Left ventricle myocardium superior (tissue), 1 donor: ENCODE measurements around the gene ERO1A. TPM values are rescaled to one million over a fixed set of nuclear protein-coding genes. Genes with fewer than 3 reads are reported as not detected.
"Not testable (repeated sequence)": the region's sequence is repeated elsewhere in the genome, so short reads cannot be mapped to it uniquely, and the experiment has no call there.

ENCODE experiments used
- ATAC-seq: fragments of 200-7000 bp; cut with Tn5 transposase; one replicate; pipeline ENCODE4 v1.9.1; 2020; ENCODE audit warnings: mild to moderate bottlenecking, moderate library complexity
- DNase-seq: peaks from one replicate; pipeline ENCODE4 v3.0.0-alpha.2; 2020
- intact Hi-C: fragments of 100-400 bp; cut with micrococcal nuclease; formaldehyde crosslinking; loops from one replicate; pipeline ENCODE4 v1.11.0; 2022
- long read RNA-seq: library from polyadenylated mRNA; unstranded; transcript quantifications from one replicate; pipeline ENCODE4 v2.0.0, GENCODE V29; 2021
- total RNA-seq: library from RNA; stranded (reverse); fragmentation: NEBNext Ultra II Directional; extraction: Animal tissue kit (Norgen Biotek cat#: 25700); gene quantifications from one replicate; pipeline ENCODE4 v1.2.1, GENCODE V29; 2021
- donor health status: DM: no; HTN: yes; CAD: no; lungs with severe emphysema.

ERO1A gene, protein sequence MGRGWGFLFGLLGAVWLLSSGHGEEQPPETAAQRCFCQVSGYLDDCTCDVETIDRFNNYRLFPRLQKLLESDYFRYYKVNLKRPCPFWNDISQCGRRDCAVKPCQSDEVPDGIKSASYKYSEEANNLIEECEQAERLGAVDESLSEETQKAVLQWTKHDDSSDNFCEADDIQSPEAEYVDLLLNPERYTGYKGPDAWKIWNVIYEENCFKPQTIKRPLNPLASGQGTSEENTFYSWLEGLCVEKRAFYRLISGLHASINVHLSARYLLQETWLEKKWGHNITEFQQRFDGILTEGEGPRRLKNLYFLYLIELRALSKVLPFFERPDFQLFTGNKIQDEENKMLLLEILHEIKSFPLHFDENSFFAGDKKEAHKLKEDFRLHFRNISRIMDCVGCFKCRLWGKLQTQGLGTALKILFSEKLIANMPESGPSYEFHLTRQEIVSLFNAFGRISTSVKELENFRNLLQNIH
- total RNA-seq, result 14.1 TPM
- long read RNA-seq, partial matches to known transcripts, result 0 of 1 reads
- long read RNA-seq, other reads (novel, unspliced or antisense), result 1 of 1 reads

DNA sequence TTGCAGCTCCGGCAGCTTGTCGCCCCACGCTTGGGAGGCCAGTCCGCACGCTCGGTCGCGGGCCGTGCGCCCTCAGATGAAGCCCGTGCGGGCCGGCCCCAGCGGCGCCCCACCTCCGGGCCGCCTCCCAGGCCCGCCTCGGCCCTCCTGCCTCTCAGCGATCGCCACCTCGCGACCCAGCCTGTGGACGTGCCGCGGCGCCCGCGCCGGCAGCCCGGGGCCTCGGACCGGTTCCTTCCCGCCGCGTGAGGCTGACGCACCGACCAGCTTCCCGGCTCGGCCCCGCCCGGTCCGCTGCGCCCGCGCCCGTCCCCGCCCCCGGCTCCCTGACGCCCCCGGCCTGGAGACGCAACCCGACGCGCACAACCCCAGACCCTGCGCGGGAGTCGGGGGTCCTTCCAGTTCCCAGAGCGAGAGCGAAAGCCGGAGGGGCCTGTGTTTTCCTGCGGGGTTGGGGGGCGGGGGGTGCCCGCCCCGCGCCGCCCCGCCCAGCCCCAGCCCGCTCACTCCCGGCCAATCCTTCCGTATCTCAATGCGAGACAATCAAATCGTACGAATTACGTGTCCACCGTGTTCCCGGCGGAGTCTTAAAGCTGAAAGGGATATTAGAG lies at the start of gene ERO1A:
TSS of gene ERO1A (minus strand) at position 78 of the 611 bp plus-strand sequence. CDS start at position 1, 77 bp downstream.
- peak; percentile 97 for ATAC-seq
- DNase-seq, result peak; percentile 91
- intact Hi-C loops, result no loop called here

DNA sequence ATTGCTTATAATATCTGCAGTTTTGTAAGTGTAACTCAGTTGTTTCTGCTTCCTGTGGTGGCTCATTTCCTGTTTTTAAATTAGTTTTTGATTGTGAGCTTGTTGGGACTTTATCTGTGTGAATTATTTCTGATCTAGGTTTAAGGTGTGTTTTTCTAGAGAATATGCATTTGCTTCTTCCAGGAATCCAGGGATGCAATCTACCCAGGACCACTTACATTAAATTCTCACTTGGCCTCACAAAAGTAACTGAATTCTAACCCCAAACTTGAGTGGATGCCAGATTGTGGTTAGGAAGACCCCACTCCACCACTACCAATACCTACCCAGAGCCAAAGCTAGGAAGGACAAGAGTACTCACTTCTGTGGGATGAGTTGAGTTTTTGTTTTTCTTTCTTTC lies 46.5 kb upstream of the ERO1A start:
- intact Hi-C loops, result no loop called here
- ATAC-seq (no peak), DNase-seq (no peak)

DNA sequence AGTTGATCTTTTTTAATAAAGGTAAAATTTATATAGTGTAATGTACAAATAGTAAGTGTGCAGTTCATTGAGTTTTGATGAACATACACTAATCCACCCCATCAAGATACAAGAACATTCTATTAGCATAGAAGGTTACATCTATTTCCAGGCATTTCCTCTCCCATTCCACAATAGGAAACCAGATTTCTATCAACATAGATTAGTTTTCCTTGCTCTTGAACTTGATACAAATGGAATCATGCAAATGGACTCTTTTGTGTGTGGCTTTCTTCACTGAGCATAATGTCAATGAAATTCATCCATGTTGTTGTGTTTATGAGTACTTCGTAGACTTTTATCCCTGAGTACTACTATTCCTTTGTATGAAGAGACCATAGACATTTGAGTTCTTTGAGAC lies 45.4 kb upstream of the ERO1A start:
- intact Hi-C loops, result no loop called here
- ATAC-seq (no peak), DNase-seq (no peak)

DNA sequence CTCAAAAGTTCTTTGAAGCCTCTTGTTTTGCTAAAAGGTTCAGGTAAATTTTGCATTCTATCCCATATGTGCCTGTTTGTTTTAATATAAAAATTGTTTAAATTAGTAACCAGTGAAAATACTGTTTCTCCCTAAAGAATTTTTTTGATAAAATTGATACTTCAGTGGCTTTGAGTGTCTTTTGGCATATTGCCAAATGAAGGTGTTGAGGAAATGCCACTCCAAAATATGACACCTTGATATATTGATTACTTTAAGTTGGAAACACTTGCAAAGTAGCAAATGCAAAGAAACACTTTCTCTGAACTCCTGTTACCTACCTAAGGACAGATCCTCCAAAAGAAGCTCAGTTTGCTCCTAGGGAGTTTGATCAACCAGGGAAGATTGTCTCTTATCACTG lies 43.1 kb upstream of the ERO1A start:
- no peak for DNase-seq
- intact Hi-C loops, result no loop called here
- ATAC-seq, result no peak

DNA sequence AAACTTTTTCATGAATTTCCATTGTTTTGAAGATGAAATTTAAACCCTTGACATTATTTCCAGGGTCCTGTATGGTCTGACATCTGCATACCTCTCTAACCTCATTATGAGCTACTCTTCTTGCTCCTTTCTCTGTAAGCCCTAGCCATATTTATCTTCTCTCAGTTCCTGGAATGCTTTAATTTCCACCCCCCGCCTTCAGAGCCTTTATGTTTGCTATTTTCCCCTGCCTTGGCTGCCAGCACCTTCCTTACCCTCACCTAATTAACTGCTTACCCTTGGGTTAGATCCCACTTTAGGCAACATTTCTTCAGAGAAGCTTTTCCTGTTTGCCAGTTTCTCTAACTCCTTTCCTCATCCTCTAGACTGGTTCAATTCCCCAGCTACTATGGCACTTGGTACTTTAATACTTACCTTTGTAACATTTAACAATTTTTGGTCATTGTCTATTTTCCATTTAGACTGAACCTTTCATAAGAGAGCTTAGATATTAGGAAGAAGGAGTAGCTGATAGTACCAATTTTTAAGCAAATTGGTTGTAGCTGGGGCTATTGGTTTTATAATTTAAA lies 40.6 kb upstream of the ERO1A start:
- DNase-seq (no peak), ATAC-seq (no peak)
- intact Hi-C loops, result no loop called here

DNA sequence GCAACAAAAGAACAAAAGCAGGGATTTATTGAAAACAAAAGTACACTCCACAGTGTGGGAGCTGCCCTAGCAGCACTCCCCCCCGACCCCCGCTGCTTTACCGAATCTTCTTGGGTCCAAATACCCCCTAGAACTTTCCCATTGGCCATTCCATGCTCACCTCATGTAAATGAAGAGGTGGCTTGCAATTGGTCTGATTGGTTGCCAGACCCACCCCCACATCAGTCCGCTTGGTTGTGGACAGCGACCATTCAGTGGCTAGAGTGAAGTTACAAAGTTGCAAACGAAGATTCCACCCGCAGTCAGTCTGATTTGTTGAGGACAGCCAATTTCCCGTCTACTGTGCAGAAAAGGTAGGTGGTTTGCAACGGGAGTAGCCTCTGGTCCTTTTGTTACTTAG lies 38.5 kb upstream of the ERO1A start:
- DNase-seq (no peak), ATAC-seq (no peak)
- intact Hi-C loops, result no loop called here

DNA sequence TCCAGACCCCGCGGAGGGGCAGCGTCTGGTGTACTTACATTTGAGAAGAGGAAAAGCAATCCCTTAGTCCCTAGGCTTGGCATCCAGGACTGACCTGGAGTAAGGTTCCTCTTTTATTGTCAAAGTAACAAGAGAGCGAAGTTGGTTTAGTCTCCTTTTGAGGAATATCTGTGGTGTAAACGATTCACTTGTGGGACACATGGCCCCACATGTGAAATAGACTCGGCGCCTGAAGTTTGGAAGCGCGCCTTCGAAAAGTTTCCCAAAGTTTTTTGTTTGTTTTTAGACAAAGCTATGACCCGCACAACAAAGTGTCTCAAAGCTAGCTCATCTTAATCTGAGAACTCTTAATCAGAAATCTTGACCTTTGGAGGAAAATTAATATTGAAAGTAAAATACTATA lies 35.4 kb upstream of the ERO1A start:
- no peak for DNase-seq
- no peak for ATAC-seq
- intact Hi-C loops, result no loop called here

DNA sequence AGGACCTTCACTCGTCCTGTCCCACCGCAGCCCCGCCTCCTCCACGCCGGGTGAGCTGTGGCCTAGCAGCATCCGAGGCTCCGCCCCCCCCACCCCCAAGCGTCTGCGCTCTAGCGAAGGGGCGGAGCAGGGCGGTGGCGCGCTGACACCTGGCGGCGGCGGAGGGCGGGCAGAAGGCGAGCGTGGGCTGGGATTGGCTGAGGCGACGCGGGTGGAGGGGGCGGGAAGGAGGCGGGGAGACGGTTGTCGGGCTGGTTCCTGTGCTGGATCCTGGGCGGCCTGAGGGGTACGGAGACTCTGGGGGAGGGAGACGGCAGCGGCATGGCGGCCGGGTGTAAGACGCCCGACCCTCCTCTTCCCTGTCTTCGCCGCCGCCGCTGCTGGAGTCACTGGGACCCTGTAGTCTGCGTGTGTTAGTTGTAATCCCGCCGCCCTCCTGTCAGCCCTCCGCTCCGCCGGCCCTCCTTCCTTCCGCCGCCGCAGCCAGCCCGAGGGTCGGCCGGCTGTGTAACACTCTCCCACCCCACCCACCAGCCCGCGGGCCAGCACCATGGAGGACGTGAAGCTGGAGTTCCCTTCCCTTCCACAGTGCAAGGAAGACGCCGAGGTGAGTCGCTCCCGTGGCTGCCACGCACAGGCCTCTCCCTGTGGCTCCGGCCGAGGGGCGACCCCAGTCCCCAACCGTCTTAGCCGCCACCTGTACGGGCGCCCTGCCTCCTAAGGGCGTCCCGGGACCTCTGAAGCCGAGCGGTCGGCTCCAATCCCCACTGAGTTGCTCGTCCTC lies 34.8 kb upstream of the ERO1A start, which contains the start of gene STYX:
TSS of gene STYX (plus strand) at position 242 of the 784 bp plus-strand sequence. CDS start at position 551, 309 bp downstream.
- intact Hi-C loops, result no loop called here

DNA sequence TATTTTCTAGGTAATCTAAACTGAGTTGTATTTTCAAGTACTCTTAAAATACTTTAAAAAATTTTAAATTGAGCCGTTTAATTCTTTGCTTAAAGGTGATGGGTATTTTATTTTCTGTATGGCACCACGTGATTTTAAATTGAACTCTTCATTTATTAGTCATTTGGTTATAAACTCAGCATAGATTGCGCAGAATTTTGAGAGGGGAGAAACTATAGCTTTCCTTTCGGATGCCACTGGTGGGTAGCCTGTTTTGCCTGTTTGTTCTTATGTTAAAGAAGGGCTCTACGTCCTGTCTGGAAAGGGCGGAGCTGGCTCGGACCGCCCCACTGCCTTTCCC lies 34.2 kb upstream of the ERO1A start:
- ATAC-seq (no peak), DNase-seq (no peak)
- intact Hi-C loops, result no loop called here

More for the DNA sequence above, 34.8 kb upstream of the ERO1A start, which contains the start of gene STYX:
- peak; percentile 99 for ATAC-seq
- peak; percentile 100 for DNase-seq

DNA sequence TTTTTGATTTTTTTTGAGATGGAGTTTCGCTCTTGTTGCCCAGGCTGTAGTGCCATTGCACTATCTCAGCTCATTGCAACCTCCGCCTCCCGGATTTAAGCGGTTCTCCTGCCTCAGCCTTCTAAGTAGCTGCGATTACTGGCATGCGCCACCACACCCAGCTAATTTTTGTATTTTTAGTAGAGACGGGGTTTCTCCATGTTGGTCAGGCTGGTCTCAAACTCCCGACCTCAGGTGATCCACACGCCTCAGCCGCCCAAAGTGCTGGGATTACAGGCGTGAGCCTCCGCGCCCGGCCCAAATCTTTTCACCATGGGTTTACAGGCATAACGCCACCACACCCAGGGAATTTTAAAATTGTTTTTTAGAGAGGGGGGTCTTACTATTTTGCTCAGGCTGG lies 33.7 kb upstream of the ERO1A start:
- DNase-seq, ATAC-seq, intact Hi-C loops: not testable (repeated sequence)

DNA sequence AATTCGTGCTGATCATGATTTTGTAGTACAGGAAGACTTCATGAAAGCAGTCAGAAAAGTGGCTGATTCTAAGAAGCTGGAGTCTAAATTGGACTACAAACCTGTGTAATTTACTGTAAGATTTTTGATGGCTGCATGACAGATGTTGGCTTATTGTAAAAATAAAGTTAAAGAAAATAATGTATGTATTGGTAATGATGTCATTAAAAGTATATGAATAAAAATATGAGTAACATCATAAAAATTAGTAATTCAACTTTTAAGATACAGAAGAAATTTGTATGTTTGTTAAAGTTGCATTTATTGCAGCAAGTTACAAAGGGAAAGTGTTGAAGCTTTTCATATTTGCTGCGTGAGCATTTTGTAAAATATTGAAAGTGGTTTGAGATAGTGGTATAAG lies 32.2 kb upstream of the ERO1A start:
- ATAC-seq, DNase-seq, intact Hi-C loops: not testable (repeated sequence)

DNA sequence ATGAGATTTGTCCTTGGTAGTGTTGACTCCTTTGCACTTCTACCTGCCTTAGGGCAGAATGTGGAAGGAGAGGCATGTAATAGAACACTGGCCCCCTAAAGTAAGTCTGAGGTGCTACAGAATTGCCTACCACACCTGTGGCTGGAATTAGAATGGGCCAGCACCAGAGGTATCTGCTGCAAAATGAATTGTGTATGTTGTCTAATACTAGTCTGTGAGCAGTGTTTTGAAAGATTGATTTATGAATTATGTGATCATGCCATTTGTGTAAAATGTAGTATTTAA lies 28.9 kb upstream of the ERO1A start:
- intact Hi-C loops, result no loop called here
- no peak for ATAC-seq
- DNase-seq, result no peak

DNA sequence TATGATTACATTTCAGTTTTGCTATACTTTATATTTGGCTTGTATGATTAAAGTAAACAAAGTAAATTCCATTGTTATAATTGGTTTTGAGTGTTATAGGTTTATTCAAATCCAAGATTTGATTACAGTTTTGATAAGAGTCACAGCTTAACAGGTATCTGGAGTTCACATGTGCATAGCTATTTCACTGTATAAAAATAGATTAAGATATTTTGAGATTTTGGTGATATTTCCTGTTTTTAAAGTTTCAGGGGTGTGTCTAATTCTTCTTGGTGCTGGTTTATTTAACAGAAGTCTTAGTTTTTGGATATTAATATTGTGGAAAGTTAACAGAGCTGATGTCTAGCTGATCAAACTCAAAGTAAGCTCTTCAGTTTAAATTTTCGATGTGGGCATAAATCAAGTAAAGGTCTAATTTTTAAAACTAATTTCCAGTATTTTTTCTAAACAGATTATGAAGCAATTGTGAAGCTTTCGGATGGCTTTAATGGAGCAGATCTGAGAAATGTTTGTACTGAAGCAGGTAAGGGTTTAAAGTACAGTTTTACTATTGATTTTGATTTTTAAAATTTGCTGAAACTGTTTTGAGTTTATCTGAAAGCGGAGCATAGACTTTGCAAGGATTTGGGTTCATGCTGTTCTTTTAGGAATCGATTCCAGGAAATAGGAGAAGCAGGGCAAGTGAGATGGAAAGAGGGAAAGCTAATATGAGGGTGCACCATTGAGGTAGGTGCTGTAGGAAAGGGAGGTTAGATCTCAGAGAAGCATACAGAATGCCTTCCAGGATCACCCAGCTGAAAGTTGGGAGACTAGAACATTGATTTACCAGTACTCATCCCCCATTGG lies 28.4 kb upstream of the ERO1A start:
- intact Hi-C loops, result no loop called here
- ATAC-seq, result no peak
- no peak for DNase-seq

DNA sequence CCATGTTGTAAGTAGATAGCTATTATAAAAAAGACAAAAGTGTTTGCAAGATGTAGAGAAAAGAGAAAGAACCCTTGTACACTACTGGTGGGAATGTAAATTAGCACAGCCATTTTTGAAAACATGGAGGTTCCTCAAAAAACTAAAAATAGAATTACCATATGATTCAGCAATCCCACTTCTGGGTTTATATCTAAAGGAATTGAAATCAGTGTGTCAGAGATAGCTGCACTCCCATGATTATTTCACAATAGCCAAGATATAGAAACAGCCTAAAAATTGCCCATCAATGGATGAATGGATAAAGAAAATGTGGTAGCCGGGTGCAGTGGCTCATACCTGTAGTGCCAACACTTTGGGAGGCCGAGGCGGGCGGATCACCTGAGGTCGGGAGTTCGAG lies 20.8 kb upstream of the ERO1A start:
- DNase-seq, result no peak

DNA sequence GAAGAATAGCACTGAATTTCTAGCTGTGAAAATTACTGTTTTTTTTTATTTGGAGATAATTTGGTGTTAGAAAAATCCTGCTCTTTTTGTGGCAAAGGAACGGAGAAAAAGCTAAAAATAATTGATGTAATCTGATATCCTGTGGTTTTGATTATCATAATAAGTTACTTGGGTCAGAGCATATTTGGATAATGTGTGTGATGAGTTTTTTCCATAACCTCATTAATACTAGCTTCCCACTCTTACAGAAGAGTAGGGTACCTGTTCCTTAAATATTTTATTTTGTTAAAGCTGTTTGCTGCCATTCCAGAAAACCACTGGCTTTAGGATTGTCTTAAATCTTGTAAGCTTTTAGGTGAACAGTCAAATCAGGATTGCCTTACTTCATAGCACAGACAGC lies 16.3 kb upstream of the ERO1A start:
- intact Hi-C loops, result no loop called here
- no peak for DNase-seq
- ATAC-seq, result no peak

More for the DNA sequence above, 20.8 kb upstream of the ERO1A start:
- no peak for ATAC-seq
- intact Hi-C loops, result no loop called here

DNA sequence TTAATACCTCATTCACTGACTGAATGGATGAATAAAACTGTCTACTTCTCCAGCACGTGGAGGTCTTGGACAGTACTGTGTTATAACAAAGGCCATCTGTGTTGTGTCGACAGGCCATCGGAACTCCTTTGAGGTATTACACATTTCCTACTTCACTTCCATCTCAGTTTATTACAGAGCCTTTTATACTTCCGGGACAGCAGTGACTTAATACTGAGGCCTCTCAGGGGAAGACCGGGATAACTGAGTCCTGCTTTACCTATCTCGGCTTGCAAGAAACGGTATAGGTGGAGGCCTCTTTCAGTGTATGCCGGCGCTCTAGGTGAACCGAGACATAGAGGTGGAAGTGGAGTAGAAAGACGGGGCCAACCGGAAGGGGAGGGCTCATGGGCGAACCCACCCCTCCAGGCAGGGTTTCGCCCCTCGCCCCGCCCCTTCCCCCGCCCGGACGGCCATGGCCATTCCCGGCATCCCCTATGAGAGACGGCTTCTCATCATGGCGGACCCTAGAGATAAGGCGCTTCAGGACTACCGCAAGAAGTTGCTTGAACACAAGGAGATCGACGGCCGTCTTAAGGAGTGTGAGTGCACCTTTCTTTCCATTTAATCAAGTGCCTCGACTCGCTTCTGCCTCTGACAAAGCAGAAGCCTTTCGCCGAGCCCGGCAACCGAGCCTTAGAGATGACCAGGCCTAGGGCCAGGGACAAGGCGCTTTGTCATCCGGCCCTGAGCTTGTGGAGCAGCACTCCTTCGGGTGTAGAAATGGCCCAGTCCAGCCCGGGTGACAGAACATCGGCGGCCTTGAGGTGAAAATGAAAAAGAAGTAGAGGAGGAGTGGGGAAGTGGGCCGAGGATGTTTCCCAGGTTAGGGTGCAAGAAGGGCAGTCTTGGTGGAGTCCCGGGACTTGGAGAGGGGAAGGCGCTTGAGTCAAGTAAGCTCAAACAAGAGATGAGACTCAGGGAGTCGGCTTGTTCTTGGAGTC lies 11.7 kb upstream of the ERO1A start, which contains the start of gene PSMC6:
TSS of gene PSMC6 (plus strand) at position 477 of the 983 bp plus-strand sequence. CDS start at position 497, 20 bp downstream.
- peak; percentile 100 for ATAC-seq
- intact Hi-C loops, result no loop called here

DNA sequence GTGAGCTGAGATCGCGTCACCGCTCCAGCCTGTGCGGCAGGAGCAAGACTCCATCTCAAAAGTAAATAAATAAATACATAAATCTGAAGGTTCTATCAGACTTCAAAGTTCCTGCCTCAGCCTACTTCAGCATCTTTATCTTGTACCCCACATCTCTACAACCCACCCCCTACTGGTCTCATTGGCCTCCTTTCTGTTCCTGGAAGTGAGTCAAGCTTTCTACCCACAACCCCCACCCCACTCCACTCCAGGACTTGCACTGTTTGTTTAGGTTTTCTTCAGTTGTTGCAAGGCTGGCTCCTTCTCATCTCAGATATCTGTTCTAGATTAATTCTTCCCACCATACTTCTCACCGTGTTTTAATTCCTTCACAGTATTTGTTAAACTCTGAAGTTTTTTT lies 10.9 kb upstream of the ERO1A start:
- DNase-seq, result no peak

More for the DNA sequence above, 11.7 kb upstream of the ERO1A start, which contains the start of gene PSMC6:
- DNase-seq, result peak; percentile 96

More for the DNA sequence above, 10.9 kb upstream of the ERO1A start:
- intact Hi-C loops, result no loop called here
- ATAC-seq, result no peak
